Measurements from ENCODE around the gene TUBD1.
"Not testable (repeated sequence)": the region's sequence is repeated elsewhere in the genome, so short reads cannot be mapped to it uniquely, and the experiment has no call there.

TUBD1 gene

GRCh38 chr17:59844884-59845594, 47.7 kb downstream of the TUBD1 start:
- no peak overlapping the region for H3K4me3 ChIP-seq (ENCODE audit: control insufficient read depth, low read depth, low read length)
- DNase-seq (ENCODE audit: low read depth) = peak; percentile 78
- TF ChIP-seq CTCF (conservative IDR thresholded peaks at IDR 0.05; ENCODE audit: control insufficient read depth, insufficient read depth, low read depth, low read length) = no peak

- TF ChIP-seq CTCF (conservative IDR thresholded peaks at IDR 0.05; ENCODE audit: control insufficient read depth, insufficient read depth, low read depth, low read length) = no peak
- no peak overlapping the region for H3K4me3 ChIP-seq (ENCODE audit: control insufficient read depth, low read depth, low read length)
- DNase-seq (ENCODE audit: low read depth) = peak; percentile 94
These were observed 49.7 kb downstream of the TUBD1 start for GRCh38 chr17:59842901-59843652.

- DNase-seq (ENCODE audit: low read depth) = not testable (repeated sequence)
- H3K4me3 ChIP-seq (ENCODE audit: control insufficient read depth, low read depth, low read length) = peak overlapping the region; percentile 97
These were observed 50.9 kb downstream of the TUBD1 start for GRCh38 chr17:59841882-59842263.

- peak overlapping the region; percentile 97 for H3K4me3 ChIP-seq (ENCODE audit: control insufficient read depth, low read depth, low read length)
- peak; percentile 51 for DNase-seq (ENCODE audit: low read depth)
These were observed 51.5 kb downstream of the TUBD1 start for GRCh38 chr17:59841091-59841881.

- H3K4me3 ChIP-seq (ENCODE audit: control insufficient read depth, low read depth, low read length) = peak overlapping the region; percentile 97
- no peak for TF ChIP-seq CTCF (conservative IDR thresholded peaks at IDR 0.05; ENCODE audit: control insufficient read depth, insufficient read depth, low read depth, low read length)
- peak; percentile 32 for DNase-seq (ENCODE audit: low read depth)
These were observed 52.2 kb downstream of the TUBD1 start for GRCh38 chr17:59840329-59841090.

GRCh38 chr17:59839651-59840328, 53.0 kb downstream of the TUBD1 start:
- peak overlapping the region; percentile 97 for H3K4me3 ChIP-seq (ENCODE audit: control insufficient read depth, low read depth, low read length)
- no peak for TF ChIP-seq CTCF (conservative IDR thresholded peaks at IDR 0.05; ENCODE audit: control insufficient read depth, insufficient read depth, low read depth, low read length)
- peak; percentile 35 for DNase-seq (ENCODE audit: low read depth)
